ENCODE results near the gene CYGB. TPM values are rescaled to one million over a fixed set of nuclear protein-coding genes. Genes with fewer than 3 reads are reported as not detected.

The CYGB gene
- total and polyA plus RNA-seq, 2 of the 13 experiments (the other 11 are each of a cell fraction or from before 2014, with no cell fraction given): 18.9 to 27.1 TPM

GRCh38 chr17:76557368-76558197 lies 20.1 kb upstream of the CYGB start (continued):
- TF ChIP-seq ARID5B (CRISPR knock-in tag; IDR thresholded peaks at IDR 0.05): peak; percentile 55; the same call in 1 of the 2 replicates
- no peak for TF ChIP-seq ZNF83 (CRISPR knock-in tag; IDR thresholded peaks at IDR 0.05; ENCODE audit: borderline replicate concordance)
- peak; percentile 95 for TF ChIP-seq ZGPAT (CRISPR knock-in tag; IDR thresholded peaks at IDR 0.05)
- TF ChIP-seq ZNF234 (CRISPR knock-in tag; conservative IDR thresholded peaks at IDR 0.05): no peak
- peak; percentile 92 for TF ChIP-seq RNF2 (conservative IDR thresholded peaks at IDR 0.05; ENCODE audit: low read depth)
- TF ChIP-seq ZNF574 (CRISPR knock-in tag; IDR thresholded peaks at IDR 0.05): peak; percentile 95
- TF ChIP-seq PHB2 (IDR thresholded peaks at IDR 0.05; ENCODE audit: partially characterized antibody): no peak
- no peak for TF ChIP-seq ZNF235 (CRISPR knock-in tag; IDR thresholded peaks at IDR 0.05; ENCODE audit: borderline replicate concordance)
- TF ChIP-seq ZNF44 (CRISPR knock-in tag; IDR thresholded peaks at IDR 0.05): 0 out of 2 replicates have a peak, but pooled peaks have one; percentile 18
- no peak for TF ChIP-seq ATF7 (IDR thresholded peaks at IDR 0.05)
- peak; percentile 65; the same call in 1 of the 2 replicates for TF ChIP-seq ATF7 (CRISPR knock-in tag; IDR thresholded peaks at IDR 0.05)
- TF ChIP-seq ZNF543 (CRISPR knock-in tag; IDR thresholded peaks at IDR 0.05): peak; percentile 87
- no peak for TF ChIP-seq ZBTB39 (CRISPR knock-in tag; IDR thresholded peaks at IDR 0.05)
- peak; percentile 93 for TF ChIP-seq ZFY (CRISPR knock-in tag; IDR thresholded peaks at IDR 0.05)
- peak; percentile 33; the same call in 1 of the 2 replicates for TF ChIP-seq ATF3 (CRISPR knock-in tag; IDR thresholded peaks at IDR 0.05)
- TF ChIP-seq HMGA1 (CRISPR knock-in tag; conservative IDR thresholded peaks at IDR 0.05): no peak
- TF ChIP-seq PAWR (CRISPR knock-in tag; IDR thresholded peaks at IDR 0.05; ENCODE audit: borderline replicate concordance): no peak
